GM19438 (cell line): ENCODE measurements around the gene IMPG2.

ENCODE experiments used
- ATAC-seq: cut with Tn5 transposase; IDR thresholded peaks from one replicate; pipeline ENCODE4 v1.9.1; 2021; ENCODE audit warnings: low read depth; ENCODE audit not compliant: unreplicated experiment

IMPG2 gene

GRCh38 chr3:101243285-101244211, 76.8 kb downstream of the IMPG2 start:
- ATAC-seq: no peak

DNA sequence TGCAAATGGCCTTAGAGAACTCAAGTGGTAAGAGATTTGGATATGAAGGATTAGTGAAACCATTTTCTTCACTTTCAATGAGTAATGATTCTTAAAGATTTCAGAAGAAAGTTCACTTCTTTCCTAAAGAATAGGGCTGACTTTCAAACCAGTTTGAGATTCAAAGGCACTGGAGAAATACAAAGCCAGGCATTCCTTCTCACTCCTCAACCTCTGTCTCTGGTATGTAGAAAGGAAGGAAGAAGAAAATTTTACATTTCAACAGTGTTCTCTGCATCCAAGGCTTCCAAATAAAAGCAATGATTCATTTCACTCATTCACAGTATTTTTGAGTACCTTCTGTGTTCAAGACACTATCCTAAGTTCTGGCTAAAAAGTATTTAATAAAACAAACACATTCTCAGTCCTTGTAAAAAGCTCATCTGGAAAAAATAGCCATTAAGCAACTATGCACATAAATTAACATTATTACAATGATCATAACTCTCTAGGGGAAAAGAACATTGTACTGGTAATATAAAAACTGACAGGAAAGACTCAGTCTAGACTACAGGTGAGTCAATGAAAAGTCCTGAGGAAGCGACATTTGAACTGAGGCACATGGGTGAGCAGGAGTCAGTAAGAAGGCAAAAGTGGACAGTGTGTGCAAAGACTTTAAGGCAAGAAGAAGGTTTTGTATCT, 79.5 kb downstream of the IMPG2 start:
- ATAC-seq: no peak

DNA sequence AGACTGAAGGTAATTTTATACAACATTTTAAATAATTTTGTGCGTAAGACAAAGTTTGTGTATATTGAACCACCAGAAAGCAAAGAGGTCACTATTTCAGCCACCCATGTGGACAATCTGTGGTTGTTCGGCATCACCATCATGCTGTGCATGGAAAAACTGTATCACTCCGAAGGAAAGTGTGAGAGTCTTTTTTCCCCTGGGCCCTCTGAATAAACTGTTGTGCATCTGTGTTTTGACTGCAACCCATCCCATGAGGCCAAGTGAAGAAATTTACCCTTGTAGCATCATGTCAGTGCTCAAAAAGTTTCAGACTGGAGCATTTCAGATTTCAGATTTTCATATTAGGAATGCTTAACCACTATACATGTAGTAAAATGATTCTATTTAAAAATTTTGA, 85.3 kb downstream of the IMPG2 start:
- no peak for ATAC-seq

- no peak for ATAC-seq
Measured at GRCh38 chr3:101230618-101231017, 89.8 kb downstream of the IMPG2 start.

DNA sequence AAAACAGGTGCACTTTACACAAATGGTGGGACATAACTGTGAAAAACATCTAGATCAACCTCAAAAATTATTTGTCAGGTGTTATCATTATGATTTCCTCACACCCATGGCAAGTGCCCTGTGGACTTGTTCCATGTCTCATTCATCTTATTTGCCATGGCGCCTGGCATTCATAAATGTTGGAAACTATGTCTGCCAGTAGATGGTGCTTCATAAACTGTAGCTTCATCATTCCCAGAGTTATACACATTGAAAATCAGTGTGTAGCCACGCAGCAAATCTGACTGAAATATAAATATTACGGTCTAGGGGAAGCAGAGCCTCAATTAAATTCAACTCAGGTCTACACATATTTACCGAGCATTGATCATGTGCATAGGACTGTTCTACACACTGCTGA, 90.7 kb downstream of the IMPG2 start:
- ATAC-seq: no peak

GRCh38 chr3:101228441-101228840, 91.9 kb downstream of the IMPG2 start:
- ATAC-seq: no peak

GRCh38 chr3:101224739-101225138, 95.6 kb downstream of the IMPG2 start:
- ATAC-seq: no peak

DNA sequence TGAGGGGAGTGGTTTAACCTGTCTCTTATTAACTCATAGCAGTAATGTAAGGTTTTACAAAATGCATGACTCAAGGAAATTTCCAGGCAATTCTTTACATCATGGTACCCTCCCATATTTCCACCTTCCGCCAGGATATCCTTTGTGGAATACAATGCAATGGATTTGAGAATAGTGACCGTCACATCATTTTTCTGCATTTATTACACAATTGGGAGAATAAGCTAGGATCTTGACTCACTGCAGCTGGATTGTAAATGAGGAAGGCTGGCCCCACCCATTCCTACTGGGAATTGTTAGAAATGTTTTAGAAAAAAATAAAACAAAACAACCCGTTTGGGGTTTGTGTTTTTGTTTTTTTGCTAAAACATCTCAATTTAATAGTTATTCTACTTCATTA, 97.4 kb downstream of the IMPG2 start:
- no peak for ATAC-seq

GRCh38 chr3:101219842-101220560, 100.4 kb downstream of the IMPG2 start:
- no peak for ATAC-seq

DNA sequence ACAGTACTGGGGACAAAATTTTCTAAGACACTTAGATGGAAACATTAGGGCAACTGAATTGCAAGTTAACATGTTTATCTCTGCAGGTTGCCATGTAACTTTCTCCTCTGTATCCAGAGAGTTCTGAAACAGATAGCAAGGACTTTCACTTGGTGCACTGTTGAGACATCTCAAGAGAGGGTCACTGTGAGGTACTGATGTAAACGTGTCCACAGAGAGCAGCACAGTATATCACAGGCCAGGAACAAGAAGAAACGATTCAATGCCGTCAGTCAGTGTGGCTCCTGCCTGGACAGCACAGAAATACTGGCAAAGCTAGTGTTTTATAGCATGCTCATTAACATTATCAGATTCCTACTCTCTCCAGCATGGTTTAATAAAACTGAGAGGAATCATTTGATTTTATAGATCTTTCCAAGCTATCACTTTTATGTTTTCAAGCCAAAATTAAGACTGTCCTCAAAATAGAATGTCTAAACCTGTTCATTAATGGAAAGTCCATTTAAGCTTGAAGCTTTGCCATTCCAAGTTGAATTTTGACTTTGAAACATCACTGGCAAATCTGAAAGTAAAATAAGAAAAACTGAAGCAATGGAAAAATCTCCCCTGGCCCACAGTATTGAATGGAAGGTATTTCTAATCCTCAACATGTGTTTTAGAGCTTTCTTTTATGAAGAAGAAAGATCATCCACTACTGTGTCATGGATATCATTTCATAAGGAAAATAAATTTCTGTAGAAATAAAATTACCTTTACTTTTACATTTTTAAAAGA, 102.7 kb downstream of the IMPG2 start:
- no peak for ATAC-seq

- ATAC-seq: no peak
Measured at GRCh38 chr3:101216710-101217465, 103.5 kb downstream of the IMPG2 start.

DNA sequence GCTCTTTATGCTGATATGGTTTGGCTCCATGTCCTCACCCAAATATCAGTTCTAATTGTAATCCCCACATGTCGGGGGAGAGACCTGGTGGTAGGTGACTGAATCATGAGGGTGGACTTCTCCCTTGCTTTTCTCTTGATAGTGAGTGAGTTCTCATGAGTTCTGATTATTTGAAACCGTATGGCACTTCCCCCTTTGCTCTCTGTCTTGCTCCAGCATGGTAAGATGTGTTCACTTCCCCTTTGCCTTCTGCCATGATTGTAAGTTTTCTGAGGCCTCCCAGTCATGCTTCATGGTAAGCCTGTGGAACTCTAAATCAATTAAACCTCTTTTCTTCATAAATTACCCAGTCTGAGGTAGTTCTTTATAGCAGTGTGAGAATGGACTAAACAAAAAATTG, 107.6 kb downstream of the IMPG2 start:
- ATAC-seq: no peak

DNA sequence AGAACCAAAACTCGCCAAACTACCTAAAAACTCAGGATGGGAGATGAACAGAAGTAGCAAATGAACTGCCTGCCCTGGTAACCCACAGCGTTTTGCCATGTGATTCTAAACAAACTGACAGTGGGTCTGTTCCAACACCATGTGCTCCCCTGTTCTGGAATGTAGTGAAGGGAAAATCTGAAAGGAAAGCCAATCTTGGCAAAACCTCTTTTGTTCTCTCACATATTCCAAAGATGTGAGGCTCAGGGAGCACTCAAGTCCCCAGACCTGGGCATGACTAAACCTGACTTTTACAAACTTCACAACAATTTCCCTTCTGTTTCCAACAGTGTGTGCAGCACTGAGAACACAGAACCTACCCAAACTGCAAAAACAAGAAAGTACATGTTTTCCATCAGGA, 116.1 kb downstream of the IMPG2 start:
- ATAC-seq: no peak

DNA sequence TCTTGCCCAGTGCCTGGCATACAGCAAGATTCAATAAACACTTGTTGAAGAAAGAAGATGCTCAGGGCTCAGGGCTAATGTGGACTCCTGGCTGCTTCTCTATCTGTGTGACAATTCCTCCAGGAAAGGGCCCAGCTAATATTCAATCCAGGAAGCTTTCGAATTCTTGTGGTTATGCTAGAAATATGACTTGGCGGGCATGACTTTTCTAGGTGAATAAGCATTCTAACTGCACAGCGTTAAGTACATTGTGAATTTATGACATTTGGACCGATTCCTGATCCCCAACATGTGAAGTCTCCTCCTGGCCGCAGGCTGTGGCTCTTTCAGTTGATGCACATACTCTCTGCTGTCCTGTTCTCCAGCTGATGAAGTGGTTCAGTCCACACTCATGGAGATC, 117.0 kb downstream of the IMPG2 start:
- no peak for ATAC-seq

DNA sequence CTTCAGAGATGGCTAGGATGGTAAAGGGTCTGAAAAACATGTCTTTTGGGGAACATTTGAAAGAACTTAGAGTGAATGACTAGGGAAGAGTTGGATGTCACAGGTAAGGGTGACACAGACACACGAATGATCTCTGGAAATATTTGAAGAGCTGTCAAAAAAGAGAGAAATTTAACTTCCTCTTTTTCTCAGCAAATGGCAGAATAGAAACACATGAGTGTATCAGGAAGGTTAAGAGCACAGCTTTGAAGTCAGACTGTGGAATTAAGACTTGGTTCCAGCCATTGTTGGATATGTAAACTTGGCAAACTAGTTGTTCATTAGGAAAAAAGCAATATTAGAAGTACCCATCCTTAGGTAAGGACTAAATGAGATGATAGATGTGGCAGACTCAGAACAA, 117.7 kb downstream of the IMPG2 start:
- ATAC-seq: no peak

DNA sequence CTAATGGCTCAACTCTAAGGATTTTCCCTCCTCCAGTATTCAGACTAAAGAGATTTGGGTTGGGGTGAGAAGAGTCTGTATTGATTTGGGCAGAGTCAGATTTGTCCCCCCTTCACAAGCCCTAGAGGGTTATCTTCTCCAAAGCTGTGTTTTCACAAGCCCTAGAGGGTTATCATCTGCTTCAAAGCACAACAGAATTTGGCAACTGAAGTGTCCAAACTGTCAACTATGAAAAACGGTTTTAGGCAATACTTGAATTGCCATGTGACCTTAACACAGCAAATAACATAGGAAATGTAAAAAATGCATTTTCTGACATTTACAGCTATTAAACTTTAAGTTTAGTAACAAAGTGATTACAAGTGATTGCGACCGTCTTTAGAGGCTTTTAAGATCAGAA, 119.9 kb downstream of the IMPG2 start:
- no peak for ATAC-seq

DNA sequence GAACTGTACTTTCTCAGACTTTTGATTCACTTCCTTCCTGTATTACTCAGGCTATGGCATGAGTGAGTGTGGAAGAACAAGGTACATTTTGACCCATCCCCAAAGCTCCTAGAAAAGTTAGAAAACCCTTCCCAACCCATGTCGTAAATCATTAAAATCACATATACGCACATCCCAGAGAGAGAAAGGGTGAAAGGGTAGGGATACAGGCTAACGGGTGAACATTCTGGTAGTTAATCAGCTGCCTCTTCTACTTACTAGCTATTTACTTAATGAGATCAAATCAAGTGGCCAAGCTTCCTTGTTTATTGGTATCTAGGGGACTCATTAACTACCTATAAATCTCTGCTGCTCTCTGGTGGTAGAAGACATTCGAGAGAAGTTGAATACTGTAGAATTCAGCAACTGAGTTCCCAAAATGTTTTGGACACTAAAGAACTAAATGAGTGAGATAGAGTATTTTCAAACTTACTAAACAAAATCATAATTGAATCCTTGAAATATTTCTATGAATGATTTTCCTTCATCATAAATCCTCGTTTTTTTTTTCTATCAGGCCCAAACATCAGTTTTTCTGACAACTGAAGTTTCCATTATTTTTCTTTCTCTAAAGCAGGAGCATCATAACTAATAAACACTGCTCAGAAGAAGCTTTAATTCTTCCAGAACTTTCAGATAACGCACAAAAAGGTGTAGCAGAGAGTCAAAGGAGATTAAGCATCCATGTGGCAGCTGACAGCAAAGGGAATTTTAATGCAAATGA, 124.2 kb downstream of the IMPG2 start:
- ATAC-seq: no peak

- no peak for ATAC-seq
Measured at GRCh38 chr3:101194392-101194791, 126.0 kb downstream of the IMPG2 start.

DNA sequence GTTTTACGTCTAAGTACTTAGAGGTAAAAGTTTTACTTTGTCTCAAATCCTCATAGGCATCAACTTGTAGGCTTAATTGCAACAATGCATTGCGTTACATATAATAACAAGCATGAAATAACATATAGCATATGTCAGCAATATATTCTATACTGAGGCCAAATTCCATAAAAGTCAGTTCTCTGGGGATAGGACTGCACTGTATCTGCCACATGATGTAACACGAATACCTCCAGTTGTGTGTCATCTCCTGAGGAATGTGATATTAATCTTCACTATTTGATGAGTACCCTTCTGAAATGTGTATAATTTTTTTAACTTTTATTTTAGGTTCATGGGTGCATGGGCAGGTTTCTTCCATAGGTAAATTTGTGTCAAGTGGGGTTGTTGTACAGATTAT, 126.4 kb downstream of the IMPG2 start:
- ATAC-seq: no peak
